Measurements from ENCODE around the gene KRT39. TPM values are rescaled to one million over a fixed set of nuclear protein-coding genes. Genes with fewer than 3 reads are reported as not detected.
"Not testable (repeated sequence)": the region's sequence is repeated elsewhere in the genome, so short reads cannot be mapped to it uniquely, and the experiment has no call there.

The KRT39 gene
- total and polyA plus RNA-seq, 2 of the 8 experiments (the other 6 are each of a cell fraction or from before 2014, with no cell fraction given), result not detected

- H2AFZ ChIP-seq (ENCODE audit: low read length); H3K18ac ChIP-seq (ENCODE audit: extremely low read depth, low read length); H3K27ac ChIP-seq (ENCODE audit: low read depth, low read length); H3K23me2 ChIP-seq (ENCODE audit: low read depth, low read length); H2BK5ac ChIP-seq (ENCODE audit: low read depth, low read length); H3K4me3 ChIP-seq (ENCODE audit: extremely low read depth in 1 of 4, insufficient read depth in 2 of 4, low read depth in 3 of 4, low read length in 4 of 4); H3K4me2 ChIP-seq (ENCODE audit: insufficient read depth in 1 of 2, low read depth in 2 of 2, low read length in 2 of 2); H4K91ac ChIP-seq (replicated peaks; ENCODE audit: insufficient read length, low read length); H3K36me3 ChIP-seq (ENCODE audit: control insufficient read depth in 2 of 4, insufficient read depth in 4 of 4, low read length in 3 of 4); H3K23ac ChIP-seq (ENCODE audit: insufficient read length); H3K79me1 ChIP-seq (ENCODE audit: low read depth, low read length); DNase-seq (ENCODE audit: low read depth in 1 of 2, low spot score in 2 of 2); H3K4ac ChIP-seq (replicated peaks; ENCODE audit: insufficient read length, low read depth, low read length); H3K9me3 ChIP-seq (ENCODE audit: insufficient read depth in 2 of 2, low read depth in 1 of 2, low read length in 1 of 2); H3K27me3 ChIP-seq (replicated peaks in 1 of 4; ENCODE audit: control insufficient read depth in 3 of 4, extremely low read depth in 1 of 4, insufficient read depth in 3 of 4, low read length in 3 of 4); H2BK120ac ChIP-seq (replicated peaks; ENCODE audit: low read depth, low read length); H4K5ac ChIP-seq (ENCODE audit: insufficient read length, low read depth, low read length); POLR2A ChIA-PET (ENCODE audit: partially characterized antibody); H4K8ac ChIP-seq (ENCODE audit: extremely low read depth, insufficient read depth, low read length); FAIRE-seq; H2BK15ac ChIP-seq (ENCODE audit: low read length); H3K14ac ChIP-seq (ENCODE audit: insufficient read length); H3K9ac ChIP-seq (replicated peaks in 1 of 4; ENCODE audit: extremely low read depth in 1 of 4, low read depth in 3 of 4, low read length in 3 of 4); H2BK12ac ChIP-seq (ENCODE audit: low read depth, low read length); H3K79me2 ChIP-seq (ENCODE audit: control insufficient read depth in 1 of 2, insufficient read depth in 2 of 2, low read length in 2 of 2); H3K56ac ChIP-seq (replicated peaks; ENCODE audit: insufficient read length, low read depth, low read length); H3K4me1 ChIP-seq (replicated peaks in 1 of 4; ENCODE audit: control insufficient read depth in 3 of 4, insufficient read depth in 4 of 4, low read length in 3 of 4); H2BK20ac ChIP-seq (ENCODE audit: low read length); H2AK5ac ChIP-seq (ENCODE audit: low read depth, low read length); H4K20me1 ChIP-seq (replicated peaks in 1 of 2; ENCODE audit: control insufficient read depth in 1 of 2, insufficient read depth in 2 of 2, low read length in 2 of 2): not testable (repeated sequence)
- CTCF ChIA-PET (ENCODE audit: partially characterized antibody), result interaction anchor here (0.9 to 5.6 kb wide), 3 partner anchors 405 to 579 kb away, joined by 3 to 28 read pairs (median 4); no protein-coding TSS in a partner anchor
- 93% methylated on average over 2 of the region's 2 CpGs; no CpG with 5 or more reads in 1 of the 2 experiments for WGBS, 2 experiments (ENCODE audit: extremely low coverage in 1 of 2, insufficient coverage in 1 of 2, insufficient read length in 1 of 2, insufficient replicate concordance in 2 of 2, low coverage in 1 of 2, low lambda C conversion rate in 2 of 2, missing lambda C conversion rate in 1 of 2)
Measured at GRCh38 chr17:40917116-40917515, 49.6 kb downstream of the KRT39 start.
